Fibroblast of skin of right quadriceps (primary cell): ENCODE measurements around the gene MAML3.
A peak's percentile ranks its signal among the peaks of the same experiment; 100 is the strongest.
"Not testable (repeated sequence)": the region's sequence is repeated elsewhere in the genome, so short reads cannot be mapped to it uniquely, and the experiment has no call there.

ENCODE experiments used
- DNase-seq: peaks from one replicate; pipeline ENCODE4 v3.0.0-alpha.2; 2013

Gene MAML3

DNA sequence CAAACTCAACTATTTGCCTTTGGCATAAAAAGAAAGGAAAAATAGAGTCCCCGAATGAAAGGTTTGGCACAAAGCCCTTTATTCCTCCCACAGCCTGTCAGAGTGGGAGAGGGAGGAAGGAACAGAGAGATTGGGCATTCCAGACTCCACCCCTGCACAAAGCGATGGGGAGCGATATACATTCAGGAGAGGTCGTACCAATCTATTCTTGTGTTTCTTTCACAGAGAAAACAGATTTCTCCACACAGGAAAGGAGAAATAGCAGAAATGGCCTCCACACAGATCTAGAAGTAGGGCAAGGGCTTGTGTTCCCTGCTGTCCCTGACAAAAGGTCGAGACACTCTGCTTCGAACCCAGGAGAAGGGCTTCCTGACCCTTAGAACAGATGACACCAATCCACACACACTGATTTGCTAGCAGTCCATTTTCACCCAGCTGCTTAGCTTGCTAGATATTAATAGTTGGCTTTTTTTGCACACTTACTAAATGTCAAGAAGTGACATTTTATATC, 197.4 kb downstream of the MAML3 start:
- no peak for DNase-seq

DNA sequence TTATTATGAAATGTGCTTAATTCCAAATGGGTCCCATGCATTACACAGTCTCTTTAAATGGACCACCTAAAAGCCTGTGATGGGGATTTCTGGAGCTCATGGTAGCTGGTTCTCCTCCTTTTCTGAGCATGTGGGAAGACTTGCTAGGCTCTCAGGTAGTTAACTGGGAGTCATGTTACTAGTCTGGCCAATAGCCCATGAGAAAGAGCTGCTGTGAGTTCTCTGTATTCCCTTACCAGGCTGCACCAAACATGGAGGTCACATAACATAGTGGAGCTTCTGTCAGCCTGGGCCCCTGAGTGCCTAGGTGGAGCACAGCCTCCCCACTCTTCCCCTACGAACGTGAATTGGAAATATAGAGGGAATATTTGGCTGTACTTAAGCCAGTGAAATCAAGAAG, 198.4 kb downstream of the MAML3 start:
- DNase-seq, result no peak

- no peak for DNase-seq
These were observed 199.5 kb downstream of the MAML3 start for GRCh38 chr4:139954512-139954911.

DNA sequence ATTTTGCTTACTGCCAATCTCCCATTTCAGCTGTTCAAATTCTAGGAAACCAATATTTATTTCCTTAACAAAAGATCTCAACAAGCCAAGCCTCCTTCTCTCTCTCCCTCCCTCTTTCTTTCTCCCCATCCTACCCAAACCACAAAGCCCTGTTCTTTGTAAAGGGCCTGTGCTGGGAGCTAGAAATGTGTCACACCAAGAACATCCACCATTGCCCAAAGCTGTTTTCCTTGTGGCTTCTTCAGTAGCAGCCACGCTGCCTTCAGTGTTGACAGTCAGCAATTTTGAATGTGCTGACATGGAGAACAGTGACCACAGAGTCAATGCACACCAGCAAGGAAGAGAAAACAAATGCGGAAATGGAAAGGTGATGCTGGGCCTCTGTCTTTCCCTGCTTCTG, 203.0 kb downstream of the MAML3 start:
- DNase-seq, result peak; percentile 84

- peak; percentile 93 for DNase-seq
These were observed 203.4 kb downstream of the MAML3 start for GRCh38 chr4:139950568-139950967.

- not testable (repeated sequence) for DNase-seq
These were observed 209.1 kb downstream of the MAML3 start for GRCh38 chr4:139944916-139945315.

GRCh38 chr4:139943277-139943676, 210.7 kb downstream of the MAML3 start:
- DNase-seq, result peak; percentile 40

GRCh38 chr4:139942241-139942640, 211.7 kb downstream of the MAML3 start:
- no peak for DNase-seq

GRCh38 chr4:139940600-139940999, 213.4 kb downstream of the MAML3 start:
- peak; percentile 42 for DNase-seq

DNA sequence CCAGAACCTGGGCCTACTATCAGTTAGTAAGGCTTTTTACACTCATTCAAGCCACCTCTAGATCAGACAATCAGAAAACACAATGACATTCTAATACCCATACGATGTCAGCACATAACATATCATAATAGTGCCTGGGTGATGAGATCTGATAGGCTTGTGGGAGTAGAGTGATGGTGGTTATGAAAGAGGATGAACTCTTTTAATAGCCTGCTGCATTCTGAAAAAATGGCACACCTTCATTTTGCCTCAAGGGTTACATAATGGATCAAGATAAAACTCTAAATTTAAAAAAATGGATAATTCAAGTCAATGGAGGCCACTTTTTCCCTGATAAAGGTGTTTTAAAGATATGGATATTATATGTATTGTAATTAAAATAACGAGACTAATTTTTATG, 215.6 kb downstream of the MAML3 start:
- DNase-seq, result no peak

DNA sequence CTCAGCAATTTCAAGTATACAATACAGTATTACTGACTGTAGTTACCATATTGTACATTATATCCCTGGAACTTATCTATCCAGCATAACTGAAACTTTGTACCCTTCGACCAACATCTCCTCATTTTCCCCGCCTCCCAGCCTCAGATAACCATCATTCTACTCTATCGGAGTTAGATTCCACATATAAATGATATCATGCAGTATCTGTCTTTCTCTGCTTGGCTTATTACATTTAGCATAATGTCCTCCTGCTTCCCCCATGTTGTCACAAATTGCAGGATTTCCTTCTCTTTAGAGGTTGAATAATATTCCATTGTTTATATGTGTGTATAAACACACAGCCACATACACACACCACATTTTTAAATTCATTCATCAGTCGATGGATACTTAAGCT, 218.1 kb downstream of the MAML3 start:
- no peak for DNase-seq

GRCh38 chr4:139934708-139935195, 219.2 kb downstream of the MAML3 start:
- no peak for DNase-seq

GRCh38 chr4:139934057-139934707, 219.8 kb downstream of the MAML3 start:
- peak; percentile 63 for DNase-seq

- no peak for DNase-seq
These were observed 220.4 kb downstream of the MAML3 start for GRCh38 chr4:139933541-139933940.

- no peak for DNase-seq
These were observed 220.9 kb downstream of the MAML3 start for GRCh38 chr4:139933104-139933503.

- no peak for DNase-seq
These were observed 229.2 kb downstream of the MAML3 start for GRCh38 chr4:139924782-139925181.

GRCh38 chr4:139922406-139923024, 231.5 kb downstream of the MAML3 start:
- peak; percentile 45 for DNase-seq

GRCh38 chr4:139921429-139922184, 232.4 kb downstream of the MAML3 start:
- DNase-seq, result no peak

DNA sequence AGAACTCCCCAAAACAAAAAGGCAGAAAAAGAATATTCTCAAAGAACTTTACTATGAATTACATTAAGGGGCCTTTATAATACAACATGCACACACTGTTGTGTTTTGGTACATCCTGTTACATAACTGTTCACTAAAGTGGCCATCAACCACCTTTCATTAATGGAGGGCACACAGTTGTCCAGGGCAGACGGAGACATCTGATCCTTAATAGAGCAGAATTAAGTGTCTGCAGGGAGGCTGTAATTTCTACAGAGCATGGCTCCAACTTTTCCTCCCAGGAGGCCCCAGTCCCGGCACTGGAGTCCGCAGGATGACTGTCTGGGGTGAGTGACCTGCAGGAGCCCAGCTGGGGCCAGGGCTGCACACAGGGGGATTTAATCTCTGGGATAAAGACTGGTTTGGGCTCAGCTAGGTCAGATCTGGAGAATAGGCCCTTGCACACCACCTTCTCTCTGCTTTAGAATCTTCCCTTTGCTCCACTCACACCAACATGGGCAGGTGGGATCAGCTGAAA, 233.4 kb downstream of the MAML3 start:
- DNase-seq, result no peak

DNA sequence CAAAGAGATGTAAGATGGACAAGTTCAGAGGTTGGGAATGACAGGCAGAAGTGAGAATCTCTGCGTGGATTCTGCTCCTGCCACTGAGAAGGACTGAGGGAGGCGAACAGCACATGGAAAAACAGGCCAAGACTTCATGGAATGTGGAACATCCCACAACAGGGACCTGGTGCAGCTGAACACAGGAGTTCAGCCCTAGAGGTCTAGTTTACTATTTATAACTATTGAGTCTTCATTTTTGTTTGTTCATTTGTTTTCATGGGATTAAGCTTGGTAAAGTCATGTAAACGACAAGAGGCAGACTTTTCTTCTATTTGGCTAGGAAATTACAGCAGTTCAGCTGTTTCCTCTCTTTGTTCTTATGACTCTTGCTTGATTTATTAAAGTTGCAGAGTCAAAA, 234.5 kb downstream of the MAML3 start:
- DNase-seq, result peak; percentile 74

DNA sequence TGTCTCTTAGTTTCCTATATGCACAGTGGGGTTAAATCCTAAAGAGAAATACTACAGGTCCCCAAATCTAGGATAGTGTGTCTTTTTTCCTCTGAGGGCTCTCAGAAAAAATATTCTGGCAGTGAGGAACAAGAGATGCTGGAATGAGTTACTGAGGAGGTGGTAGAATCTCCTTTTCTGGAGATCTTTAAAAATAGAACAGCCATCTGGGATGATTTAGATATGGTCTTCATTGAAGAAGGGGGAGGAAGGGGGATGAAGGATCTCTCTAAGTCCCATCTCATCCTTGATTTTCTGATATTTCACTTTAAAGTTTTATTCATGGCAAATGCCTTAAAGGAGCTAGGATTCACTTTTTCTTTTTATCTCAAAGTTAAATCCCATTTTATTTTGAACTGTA, 235.0 kb downstream of the MAML3 start:
- DNase-seq, result peak; percentile 60

DNA sequence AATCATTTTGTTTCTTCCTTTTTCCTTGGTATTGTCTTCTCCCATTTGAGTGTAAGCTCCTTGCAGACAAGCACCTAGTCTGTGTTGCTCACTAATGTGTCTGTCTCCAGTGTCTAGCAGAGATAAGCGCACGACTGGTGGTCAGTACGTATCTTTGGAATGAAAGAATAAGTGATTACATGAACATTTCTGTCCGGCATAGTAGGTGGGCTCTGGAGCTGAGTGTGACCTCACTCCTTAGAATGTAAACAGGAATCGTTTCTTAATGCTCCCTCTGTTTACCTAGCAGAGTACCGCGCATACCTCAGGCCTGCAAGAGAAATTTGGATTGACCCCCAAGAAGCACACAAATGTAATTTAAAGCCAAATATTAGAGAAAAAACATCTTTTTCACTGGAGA, 235.4 kb downstream of the MAML3 start:
- DNase-seq, result peak; percentile 45

GRCh38 chr4:139917896-139918295, 236.1 kb downstream of the MAML3 start:
- DNase-seq, result no peak

- peak; percentile 63 for DNase-seq
These were observed 237.9 kb downstream of the MAML3 start for GRCh38 chr4:139916041-139916440.
